ENCODE data around the gene KCNQ1. TPM values are rescaled to one million over a fixed set of nuclear protein-coding genes. Genes with fewer than 3 reads are reported as not detected.

Gene KCNQ1
- total and polyA plus RNA-seq, 2 experiments from 2014 or later, result 0.45 to 0.87 TPM

- no peak for DNase-seq (ENCODE audit: low spot score)
- peaks cover 60% of the 10 kb centered on the region for H3K27me3 Mint-ChIP-seq (ENCODE audit: insufficient read depth, low read depth, poor library complexity)
- H3K9me3 Mint-ChIP-seq, result peaks cover 3% of the 10 kb centered on the region; the same call in 1 of the 3 replicates
- H3K4me1 ChIP-seq (ENCODE audit: insufficient read depth), result no peaks in the 10 kb centered on the region; the same call in 1 of the 2 replicates
- ATAC-seq, result no peak
- H3K27ac ChIP-seq (ENCODE audit: low read depth), result no peak overlapping the region
- peaks cover 7% of the 10 kb centered on the region for H3K4me1 Mint-ChIP-seq
- H3K36me3 Mint-ChIP-seq (ENCODE audit: low read depth), result no peaks in the 10 kb centered on the region
- H3K4me2 ChIP-seq, result no peak overlapping the region
- no peaks in the 10 kb centered on the region for H3K36me3 ChIP-seq (ENCODE audit: insufficient read depth)
- no peak overlapping the region for H3K27ac Mint-ChIP-seq
- H3K9me2 ChIP-seq (ENCODE audit: insufficient read depth), result no peaks in the 10 kb centered on the region
- no peak overlapping the region for H3K4me3 Mint-ChIP-seq
- no peaks in the 10 kb centered on the region for H3F3A ChIP-seq (replicated peaks; ENCODE audit: low read depth)
- peaks cover 55% of the 10 kb centered on the region for H3K27me3 ChIP-seq (ENCODE audit: insufficient read depth)
- no peak overlapping the region for H3K4me3 ChIP-seq
- TF ChIP-seq CTCF (conservative IDR thresholded peaks at IDR 0.05; ENCODE audit: low read depth in 2 of 2), result no peak
- TF ChIP-seq ETS1 (IDR thresholded peaks at IDR 0.05), result no peak
- TF ChIP-seq ZNF331 (CRISPR knock-in tag; IDR thresholded peaks at IDR 0.05; ENCODE audit: low read depth), result no peak
- TF ChIP-seq JUNB (IDR thresholded peaks at IDR 0.05; ENCODE audit: unreplicated experiment), result no peak
- TF ChIP-seq NANOG (IDR thresholded peaks at IDR 0.05; ENCODE audit: borderline replicate concordance), result no peak
- no peak for TF ChIP-seq ZNF114 (CRISPR knock-in tag; IDR thresholded peaks at IDR 0.05)
- TF ChIP-seq ZNF462 (CRISPR knock-in tag; IDR thresholded peaks at IDR 0.05), result no peak
- TF ChIP-seq POLR2AphosphoS5 (IDR thresholded peaks at IDR 0.05; ENCODE audit: low read depth), result no peak
- no peak for TF ChIP-seq CREB1 (CRISPR knock-in tag; IDR thresholded peaks at IDR 0.05; ENCODE audit: low read depth)
- no peak for TF ChIP-seq EZH2 (IDR thresholded peaks at IDR 0.05; ENCODE audit: low read depth, unreplicated experiment)
- H4K20me1 ChIP-seq (replicated peaks; ENCODE audit: insufficient read depth), result no peaks in the 10 kb centered on the region
- H2AFZ ChIP-seq, result no peak overlapping the region
- no peaks in the 10 kb centered on the region for H3K79me2 ChIP-seq (replicated peaks; ENCODE audit: insufficient read depth)
Observed at GRCh38 chr11:2558397-2558796, 113.6 kb downstream of the KCNQ1 start.

All from GM23338 (cell line).